Measurements from ENCODE around the gene NECAB2.
A peak's percentile ranks its signal among the peaks of the same experiment; 100 is the strongest.

Gene NECAB2

GRCh38 chr16:83967838-83968305 lies at the start of gene NECAB2:
Gene NECAB2, plus strand, starts transcription at chr16:83968244. Its CDS starts 405 bp downstream, at chr16:83968649.
- DNase-seq = no peak

- no peak for DNase-seq
Measured at GRCh38 chr16:83920894-83921491, 47.1 kb upstream of the NECAB2 start.

GRCh38 chr16:83923581-83924365 lies 44.3 kb upstream of the NECAB2 start:
- no peak for DNase-seq

GRCh38 chr16:83924686-83925085 lies 43.4 kb upstream of the NECAB2 start:
- DNase-seq = no peak

- DNase-seq = no peak
Measured at GRCh38 chr16:83925095-83925905, 42.7 kb upstream of the NECAB2 start.

GRCh38 chr16:83925957-83926725 lies 41.9 kb upstream of the NECAB2 start:
- DNase-seq = no peak

- DNase-seq = peak; percentile 57
Measured at GRCh38 chr16:83926726-83927397, 41.2 kb upstream of the NECAB2 start.

GRCh38 chr16:83928341-83929055 lies 39.5 kb upstream of the NECAB2 start:
- no peak for DNase-seq

- DNase-seq = no peak
Measured at GRCh38 chr16:83929811-83930555, 38.1 kb upstream of the NECAB2 start.

GRCh38 chr16:83930730-83931500 lies 37.1 kb upstream of the NECAB2 start:
- no peak for DNase-seq

GRCh38 chr16:83931556-83931955 lies 36.5 kb upstream of the NECAB2 start:
- DNase-seq = no peak

- no peak for DNase-seq
Measured at GRCh38 chr16:83932304-83932703, 35.7 kb upstream of the NECAB2 start.

- DNase-seq = no peak
Measured at GRCh38 chr16:83932955-83933673, 34.9 kb upstream of the NECAB2 start.

- no peak for DNase-seq
Measured at GRCh38 chr16:83933885-83934683, 34.0 kb upstream of the NECAB2 start.

- DNase-seq = no peak
Measured at GRCh38 chr16:83934684-83934977, 33.4 kb upstream of the NECAB2 start.

GRCh38 chr16:83935005-83935857 lies 32.8 kb upstream of the NECAB2 start:
- no peak for DNase-seq

- DNase-seq = no peak
Measured at GRCh38 chr16:83935858-83936255, 32.2 kb upstream of the NECAB2 start.

All from activated CD4-positive, alpha-beta T cell treated with anti-CD3 and anti-CD28 coated beads, Interleukin-2, amount 50 U/mL, for 1 hour (primary cell).